Measurements from ENCODE around the gene FBXO40.
A peak's percentile ranks its signal among the peaks of the same experiment; 100 is the strongest.

The FBXO40 gene

DNA sequence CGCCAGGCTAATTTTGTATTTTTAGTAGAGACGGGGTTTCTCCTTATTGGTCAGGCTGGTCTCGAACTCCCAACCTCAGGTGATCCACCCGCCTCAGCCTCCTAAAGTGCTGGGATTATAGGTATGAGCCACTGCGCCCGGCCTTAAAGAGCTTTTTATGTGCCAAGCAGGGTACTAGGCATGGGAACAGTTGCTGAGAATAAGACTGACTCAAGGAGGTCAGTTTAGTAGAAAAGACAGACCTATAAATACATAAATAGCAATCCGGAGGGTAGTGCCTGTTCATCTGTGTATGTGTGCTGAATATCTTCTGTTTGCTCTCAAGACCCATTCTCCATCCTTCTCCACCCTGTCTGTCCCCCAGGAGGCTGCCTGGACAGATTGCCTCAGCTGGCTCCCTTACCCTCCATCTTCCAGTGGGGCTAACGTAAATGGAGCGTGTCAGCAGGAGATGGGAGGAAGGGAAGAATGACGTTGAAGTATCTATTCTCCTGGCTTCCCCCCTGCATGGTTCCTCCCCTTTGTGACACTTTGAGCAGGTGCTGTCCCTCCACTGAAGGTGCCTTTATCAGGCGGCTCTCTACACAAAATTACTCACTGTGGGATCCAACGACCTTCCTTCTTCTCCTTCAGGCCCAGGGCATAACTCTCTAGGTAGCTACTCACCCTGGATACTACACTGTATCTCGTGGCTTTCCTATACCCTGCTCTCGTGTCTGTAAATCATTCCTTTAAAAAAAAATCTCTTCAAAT, 31.1 kb downstream of the FBXO40 start:
- DNase-seq, result no peak

DNA sequence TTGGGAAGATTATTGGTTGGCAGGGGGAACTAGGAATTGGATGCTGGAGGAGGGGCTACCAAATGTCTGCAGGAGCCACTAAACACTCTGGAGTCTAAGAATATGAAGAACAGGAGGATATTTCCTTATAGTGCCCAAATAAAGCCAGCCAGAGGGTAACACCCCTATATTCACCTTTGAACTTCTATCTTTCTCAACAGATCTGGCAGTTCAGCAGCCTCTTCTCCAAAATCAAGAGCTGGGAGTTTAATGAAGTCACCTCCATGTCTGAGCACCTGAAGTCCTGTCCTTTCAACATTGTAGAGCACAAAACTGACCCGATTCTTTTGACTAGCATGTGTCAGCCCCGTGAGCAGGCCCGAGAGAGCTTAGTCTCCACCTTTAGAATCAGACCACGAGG, 33.3 kb downstream of the FBXO40 start:
- no peak for DNase-seq

DNA sequence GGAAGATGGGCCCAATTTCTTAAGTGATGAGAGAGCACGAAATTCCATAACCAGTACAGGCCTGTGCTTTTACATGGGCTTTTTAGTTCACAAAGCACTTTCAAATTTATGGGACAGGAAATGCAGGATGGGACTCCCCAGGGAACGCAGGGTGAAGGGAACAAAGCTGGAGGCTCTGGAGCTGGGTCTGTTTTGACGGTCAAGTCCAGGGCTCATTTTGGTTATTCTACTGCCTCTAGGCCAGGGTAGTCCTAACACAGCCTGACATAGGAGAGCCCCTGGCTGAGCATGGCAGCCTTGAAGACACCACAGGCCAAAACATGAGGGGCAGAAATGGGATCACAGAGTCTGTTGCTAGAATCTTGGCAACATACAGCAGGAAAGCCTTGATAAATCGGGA, 34.0 kb downstream of the FBXO40 start:
- no peak for DNase-seq

DNA sequence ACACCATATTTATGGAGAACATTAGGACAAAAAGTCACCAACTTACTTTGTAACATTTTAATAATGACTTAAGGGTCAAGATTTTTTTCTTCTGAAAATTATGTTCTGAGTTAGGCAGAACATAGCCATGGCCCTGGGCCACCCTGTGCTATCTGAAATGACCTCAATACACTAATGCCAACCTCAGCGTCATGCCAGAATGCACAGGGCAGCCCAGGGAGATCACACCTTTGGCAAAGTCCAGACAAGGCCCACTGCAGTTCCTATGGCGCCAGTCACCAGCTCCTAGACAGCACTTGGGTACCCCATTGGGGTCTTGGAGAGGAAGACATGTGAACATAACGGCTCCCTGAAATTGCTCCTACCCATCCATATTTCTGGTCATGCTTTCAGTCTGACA, 34.4 kb downstream of the FBXO40 start:
- no peak for DNase-seq

DNA sequence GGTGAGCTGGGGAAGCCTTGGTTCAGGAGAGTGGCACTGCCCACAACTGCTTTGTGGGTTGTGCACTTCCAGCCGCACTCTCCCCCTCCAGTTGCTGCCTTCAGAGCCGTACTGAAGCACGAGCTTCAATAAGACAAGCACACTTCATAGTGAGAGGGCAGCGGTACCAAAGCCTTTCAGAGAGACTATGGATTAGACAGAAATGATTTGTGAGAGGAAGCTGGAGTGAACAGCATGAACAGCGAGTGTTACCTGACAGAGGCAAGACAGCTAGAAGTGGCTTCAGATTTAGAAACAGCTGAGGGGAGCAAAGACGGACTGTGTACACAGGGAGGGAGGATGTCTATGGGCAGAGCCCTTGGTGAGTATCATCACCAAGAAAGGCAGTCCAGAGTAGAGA, 36.4 kb downstream of the FBXO40 start:
- no peak for DNase-seq

DNA sequence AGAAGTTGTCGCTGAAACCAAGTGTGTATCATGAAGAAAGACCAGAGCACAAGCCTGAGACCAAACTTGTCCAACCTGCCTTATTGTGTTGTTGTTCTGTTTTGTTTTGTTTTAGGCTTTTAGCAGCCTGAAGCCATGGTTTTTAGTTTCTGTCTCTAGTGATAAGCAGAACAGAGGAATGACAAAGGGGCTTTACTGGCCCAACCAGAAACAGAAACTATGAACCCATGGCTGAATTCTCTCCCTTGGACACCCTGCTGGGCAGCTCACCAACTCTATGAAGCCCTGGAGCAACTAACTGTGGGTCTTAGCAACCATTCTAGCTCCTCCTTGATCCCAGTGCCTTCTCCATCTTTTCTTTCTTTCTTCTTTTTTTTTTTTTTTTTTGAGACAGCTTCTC, 37.2 kb downstream of the FBXO40 start:
- no peak for DNase-seq

DNA sequence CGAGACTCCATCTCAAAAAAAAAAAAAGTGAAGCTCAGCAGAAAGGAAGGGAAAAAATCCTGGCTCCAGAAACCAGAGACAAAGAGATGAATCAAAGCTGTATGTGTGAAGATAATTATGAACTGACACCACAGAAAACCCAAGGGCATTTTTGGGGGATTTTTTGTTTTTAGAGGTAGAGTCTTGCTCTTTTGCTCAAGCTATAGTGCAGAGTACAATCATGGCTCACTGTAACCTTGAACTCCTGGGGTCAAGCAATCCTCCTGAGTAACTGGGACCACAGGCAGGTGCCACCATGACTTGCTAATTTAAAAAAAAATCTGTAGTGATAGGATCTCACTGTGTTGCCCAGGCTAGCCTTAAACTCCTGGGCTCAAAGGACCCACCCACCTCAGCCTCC, 44.7 kb downstream of the FBXO40 start:
- DNase-seq, result no peak

DNA sequence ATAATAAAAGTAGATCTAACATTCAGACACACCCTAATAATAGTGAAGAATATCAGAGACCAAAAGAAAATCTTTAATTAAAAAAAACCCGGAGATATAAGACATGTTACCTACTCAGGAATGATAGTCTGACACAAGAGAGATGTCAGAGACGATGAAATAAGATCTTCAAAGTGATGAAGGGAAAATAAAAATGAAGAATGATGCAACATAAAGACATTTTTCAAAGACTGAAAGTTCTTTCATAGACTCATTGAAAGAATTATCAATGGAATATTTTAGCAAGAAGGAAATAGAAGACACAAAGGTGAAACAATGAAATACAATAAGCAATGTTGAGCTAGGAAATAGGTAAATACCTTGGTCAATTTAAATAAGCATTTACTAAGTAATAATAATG, 47.9 kb downstream of the FBXO40 start:
- no peak for DNase-seq

DNA sequence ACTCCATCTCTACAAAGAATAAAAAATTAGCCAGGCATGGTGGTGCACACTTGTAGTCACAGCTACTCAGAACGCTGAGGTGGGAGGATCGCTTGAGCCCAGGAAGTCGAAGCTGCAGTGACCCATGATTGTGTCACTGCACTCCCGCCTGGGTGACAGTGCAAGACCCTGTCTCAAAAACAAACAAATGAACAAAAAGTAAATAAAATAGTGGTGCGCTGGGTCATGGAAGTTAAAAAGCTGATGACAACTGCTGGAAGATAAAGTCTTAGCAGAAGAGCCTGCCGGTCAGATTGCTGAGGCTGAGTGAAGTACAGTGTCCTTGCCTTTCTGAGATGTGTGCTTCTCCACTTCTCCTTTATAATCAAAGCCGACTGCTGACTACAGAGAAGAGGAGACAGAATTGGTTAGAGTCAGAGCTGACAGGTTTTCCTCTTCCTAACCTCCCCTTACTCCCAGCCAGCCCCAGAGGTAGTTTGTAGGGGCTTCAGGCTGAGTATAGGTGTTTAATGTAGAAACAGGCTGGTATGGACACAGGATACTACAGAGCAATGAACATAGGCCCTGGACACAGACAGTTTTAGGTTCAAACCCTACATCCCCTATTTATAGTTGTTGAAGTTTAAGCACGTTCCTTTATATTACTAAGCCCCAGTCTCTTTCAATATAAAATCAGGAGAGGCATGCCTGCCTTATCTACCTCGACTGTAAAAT, 49.6 kb downstream of the FBXO40 start:
- no peak for DNase-seq

DNA sequence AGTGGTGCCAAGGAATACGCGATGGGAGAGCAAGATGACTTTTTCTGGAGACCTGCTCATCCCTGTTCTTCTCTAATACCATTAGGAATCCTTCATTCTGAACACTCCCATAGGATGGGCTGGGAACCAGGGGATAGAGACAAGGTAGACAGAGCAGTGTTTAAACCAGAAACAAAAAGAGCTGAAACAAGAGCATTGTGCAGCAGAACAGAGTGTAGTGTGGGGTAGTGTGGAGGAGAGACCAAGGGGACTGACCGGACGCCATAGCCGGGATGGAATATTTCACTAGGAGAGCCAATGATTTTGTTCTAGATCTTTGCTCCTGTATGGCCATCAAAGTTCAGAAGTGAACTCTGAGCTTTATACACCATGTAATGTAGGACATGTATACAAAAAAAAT, 51.9 kb downstream of the FBXO40 start:
- DNase-seq, result no peak

DNA sequence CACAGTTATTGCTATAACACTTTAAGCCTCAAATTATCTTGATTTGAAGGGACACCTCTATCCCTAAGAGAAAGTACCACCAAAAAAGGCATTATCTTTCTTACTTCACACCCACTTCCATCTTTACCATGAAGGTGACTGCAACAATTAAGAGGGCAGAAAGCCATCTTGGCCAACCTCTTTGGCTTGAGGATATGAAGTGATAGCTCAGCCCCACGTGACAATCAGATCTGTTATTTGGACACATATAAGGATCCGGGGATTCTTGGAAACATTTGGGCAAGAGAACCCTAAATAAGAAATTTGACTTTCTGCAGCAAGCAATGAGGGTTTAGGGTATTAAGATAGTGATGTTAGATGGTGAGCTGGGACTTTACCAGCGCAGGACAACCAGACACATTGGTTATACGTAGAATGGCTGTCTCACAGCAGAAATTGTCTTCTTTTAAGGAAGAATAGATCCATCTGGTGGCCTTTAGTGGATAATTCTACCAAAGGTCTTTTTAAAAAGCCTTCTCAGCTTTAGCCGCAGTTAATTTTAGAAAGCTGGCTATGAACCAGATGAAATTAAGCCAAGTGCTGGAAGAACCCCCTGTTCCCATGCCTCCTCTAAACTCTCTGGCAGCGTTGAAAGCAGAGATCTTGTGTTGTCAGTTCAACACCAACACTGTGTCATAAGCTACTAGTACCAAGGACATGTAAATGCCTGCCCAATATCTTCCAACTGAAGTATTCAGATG, 55.2 kb downstream of the FBXO40 start:
- no peak for DNase-seq

DNA sequence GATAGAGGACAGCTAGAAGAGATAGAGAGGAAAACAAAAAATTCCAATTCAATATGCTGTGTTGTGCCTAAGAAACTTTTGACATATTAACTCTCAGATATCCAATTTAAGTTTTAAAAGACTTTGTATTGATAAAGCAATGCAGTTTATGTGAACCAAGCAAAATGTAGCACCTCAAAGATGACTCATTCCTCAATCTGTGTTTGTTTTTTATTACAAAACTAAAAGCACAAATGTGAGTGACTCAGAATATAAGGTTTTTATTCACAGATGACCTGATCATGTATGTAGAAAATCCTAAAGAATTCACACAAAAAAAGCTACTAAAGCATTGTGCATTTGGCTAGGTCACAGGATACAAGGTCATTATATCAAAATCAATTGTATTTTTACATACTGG, 56.5 kb downstream of the FBXO40 start:
- DNase-seq, result no peak

DNA sequence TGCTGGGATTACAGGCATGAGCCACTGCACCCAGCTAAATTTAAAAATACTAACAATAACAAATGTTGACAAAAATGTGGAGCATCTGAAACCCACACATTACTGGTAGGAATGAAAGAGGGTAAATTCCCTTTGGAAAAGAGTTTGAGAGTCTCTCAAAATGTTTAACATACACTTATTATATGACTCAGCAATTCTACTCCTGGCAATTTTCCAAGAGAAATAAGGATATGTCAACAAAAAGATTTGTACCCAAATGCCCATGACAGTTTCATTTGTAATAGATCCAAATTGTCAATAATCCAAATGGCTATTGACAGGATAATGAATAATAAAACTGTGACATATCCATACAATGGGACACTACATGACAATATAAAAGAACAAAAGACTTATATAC, 58.5 kb downstream of the FBXO40 start:
- DNase-seq, result no peak

DNA sequence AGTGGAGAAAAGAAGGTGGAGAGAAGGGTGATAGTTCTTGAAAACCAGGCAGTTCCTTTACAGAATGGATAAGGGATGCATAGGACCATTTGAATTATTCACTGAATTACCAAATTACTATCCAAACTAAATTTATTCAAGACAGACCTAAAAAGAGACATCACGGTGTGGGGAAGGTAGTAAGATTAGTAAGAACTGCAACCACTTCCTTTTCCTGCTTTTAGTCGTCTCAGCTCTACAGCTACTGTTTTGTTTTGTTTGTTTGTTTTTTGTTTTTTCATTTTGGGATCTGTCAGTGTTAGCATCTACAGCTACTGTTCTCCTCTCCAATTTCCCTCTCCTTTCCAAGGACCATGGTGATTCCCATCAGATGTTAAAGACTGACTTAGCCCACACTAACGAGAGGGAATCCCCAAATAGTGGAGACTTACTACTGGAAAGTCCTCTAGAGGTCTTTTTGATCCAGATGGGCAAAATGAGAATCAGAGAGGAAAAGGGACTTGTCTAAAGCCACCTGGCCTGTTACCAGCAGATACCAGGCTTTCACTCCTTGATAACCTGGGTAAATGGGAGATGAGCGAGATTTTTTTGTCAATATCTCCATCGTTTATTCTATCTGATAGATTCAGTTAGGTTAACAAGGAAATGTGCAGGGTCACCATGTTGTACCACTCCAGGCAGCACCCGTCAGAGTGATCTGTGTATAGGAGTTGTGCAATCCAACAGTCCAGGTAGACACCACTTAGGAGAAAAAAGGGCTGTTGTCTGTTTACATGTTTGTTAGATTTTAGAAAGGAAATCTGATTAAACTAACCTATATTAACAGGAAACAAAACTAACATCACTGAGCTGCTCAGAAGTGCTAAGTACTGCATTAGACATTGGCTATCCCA, 61.6 kb downstream of the FBXO40 start:
- DNase-seq, result peak; percentile 5

DNA sequence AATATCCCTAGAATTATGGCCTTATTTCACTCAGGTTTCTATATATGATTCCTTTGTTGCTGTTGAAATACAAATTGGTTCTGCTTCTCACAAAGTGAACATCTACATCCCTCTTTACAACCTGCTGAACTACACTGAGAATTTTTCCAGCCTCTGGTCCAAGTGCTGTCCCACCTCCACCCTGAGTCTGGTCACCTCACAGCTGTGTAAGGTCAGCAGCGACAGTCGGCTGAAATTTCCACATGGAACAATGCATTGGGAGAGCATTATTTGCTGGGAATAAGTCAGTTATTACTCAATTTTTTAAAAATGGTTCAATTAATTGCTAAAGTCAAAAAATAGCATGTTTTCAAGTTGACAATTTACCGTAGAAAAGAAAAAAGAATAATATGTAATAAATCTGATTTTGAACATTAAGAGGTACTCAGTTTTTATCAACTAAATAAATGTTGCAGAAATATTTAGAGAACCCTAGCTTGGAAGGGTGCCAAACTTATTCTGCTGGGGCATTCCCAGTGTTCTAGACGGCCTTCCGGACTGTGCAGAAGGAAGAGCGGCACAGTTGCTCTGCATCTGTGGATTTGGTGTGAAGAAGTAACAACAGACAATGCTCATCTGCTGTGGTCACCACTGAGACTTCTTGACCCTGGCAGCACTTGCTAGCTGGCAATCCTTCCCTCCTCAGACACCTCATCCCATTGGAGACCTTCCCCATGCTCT, 65.7 kb downstream of the FBXO40 start:
- DNase-seq, result no peak

DNA sequence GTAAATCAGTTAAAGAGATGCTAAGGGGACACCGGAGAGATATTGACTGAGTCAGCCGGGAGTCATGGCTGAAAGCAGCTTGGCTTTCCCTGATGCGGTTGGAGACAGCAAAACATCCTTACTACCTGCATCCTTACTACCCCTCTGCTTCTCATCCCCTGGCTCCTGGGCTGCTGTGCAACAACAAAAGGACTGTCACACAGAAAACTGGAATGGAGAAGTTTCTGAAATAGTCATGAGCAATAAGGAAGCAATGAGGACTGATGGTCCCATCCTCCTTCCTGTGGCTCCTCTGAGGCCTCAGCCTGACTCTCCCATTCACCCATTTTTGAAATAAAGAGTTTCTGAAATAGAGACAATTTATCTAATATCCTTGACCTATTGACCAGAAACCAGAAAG, 66.4 kb downstream of the FBXO40 start:
- peak; percentile 27 for DNase-seq

DNA sequence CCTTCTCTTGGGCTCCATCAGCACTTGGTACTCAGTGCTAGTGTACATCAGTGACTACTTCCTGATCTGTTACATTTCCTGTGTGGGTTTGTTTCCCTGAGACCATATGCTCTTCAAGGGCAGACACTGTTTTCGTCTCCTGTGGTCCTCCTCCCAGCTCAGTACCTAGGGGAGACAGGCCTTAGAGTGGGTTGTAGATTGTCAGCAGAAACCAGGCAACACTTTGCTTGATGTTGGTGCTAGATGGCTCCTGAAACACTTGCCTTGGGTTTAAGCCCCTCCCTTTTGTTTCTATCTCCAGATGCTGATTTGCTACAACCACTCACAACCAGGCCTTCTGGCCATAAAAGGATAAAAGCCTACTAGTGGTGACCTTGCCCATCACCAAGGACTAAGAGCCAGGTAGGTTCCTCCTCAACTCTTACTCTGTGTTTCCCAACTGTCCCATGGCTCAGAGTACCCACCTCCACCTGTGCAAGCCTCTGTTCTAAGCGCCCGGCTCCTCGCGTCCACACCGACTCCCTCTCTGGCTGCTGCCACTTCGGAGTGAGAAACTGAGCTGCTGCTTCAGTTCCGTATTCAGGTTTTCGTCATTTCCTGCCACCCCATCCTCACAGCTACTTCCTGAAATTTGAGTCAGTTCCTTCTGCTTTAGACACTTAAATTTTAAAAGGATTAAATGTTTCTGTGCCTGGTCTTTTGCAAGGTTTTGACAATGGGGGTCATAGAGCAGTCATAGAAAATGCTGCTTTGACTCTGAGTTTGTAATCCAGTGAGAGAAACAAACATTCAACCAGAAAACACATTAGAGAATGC, 67.4 kb downstream of the FBXO40 start, which contains the start of gene HCLS1:
HCLS1 (minus strand) TSS at position 548 of the 816 bp plus-strand sequence. CDS start 2,556 bp downstream, outside the sequence.
- DNase-seq, result peak; percentile 95

DNA sequence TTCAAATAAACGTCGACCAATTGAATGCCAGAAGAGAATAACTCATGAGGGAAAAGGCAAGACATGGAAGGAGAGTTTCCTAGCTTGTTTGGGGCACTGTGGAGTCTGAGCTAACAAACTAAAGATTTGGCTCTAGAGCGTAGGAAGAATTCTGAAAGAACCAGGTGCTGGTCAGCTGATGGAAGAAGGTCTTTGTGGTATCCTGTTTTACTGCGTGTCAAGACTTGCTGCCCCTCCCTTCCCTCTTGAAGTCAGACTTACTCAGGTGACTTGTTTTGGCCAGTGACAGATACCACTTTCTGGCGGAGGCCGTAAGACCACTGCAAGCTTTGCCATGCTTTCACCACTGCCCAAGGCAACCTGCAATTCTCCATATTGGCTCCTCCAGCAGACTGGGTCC, 68.2 kb downstream of the FBXO40 start:
- no peak for DNase-seq

DNA sequence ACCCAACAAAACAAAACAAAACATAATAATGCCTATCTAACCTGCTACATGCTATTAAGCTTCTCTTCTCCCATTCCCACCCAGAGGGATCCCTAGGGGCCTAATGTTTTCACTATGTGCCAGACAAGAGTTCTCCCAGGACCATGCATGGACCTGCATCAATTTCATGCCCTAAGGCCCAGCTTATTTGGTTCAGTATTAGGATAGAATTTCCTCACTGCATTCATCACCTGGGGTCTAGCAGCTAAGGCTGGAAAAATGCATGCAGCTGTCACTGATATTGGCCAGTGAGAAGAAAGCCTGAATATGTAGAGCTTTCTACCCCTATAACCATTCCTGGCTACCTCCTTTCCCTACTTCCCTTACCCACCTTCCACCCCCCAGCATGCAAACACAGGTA, 69.6 kb downstream of the FBXO40 start:
- DNase-seq, result no peak

DNA sequence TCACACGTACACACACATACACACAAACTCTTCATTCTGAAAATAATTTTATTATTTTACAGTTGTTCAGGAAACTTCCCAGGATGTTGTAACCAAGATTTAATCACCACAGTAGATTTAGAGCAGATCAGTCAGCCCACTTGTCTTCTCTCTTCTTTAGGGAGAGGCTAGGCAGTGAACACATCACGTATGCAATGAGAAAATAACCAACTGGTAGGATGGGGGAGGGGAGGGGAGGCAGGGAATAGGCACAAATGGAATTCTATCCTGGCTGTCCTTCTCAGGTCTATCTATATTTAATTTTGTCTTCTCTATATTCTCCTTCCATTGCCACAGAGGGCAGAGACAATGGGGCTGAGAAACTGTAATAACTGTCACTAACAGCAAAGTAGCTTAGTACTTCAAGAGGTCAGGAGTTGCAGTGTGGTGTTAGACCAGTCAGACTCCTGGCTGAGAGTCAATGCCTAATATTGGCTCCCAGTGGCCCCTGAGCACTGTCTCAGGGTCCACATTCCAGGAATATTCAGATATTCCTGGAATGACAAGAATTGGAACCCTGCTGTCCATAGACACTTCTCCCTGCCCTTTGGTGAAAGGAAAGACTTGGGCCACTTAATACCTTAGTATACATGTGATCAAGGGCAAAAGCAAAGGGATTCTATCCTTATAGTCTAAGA, 70.1 kb downstream of the FBXO40 start:
- no peak for DNase-seq

DNA sequence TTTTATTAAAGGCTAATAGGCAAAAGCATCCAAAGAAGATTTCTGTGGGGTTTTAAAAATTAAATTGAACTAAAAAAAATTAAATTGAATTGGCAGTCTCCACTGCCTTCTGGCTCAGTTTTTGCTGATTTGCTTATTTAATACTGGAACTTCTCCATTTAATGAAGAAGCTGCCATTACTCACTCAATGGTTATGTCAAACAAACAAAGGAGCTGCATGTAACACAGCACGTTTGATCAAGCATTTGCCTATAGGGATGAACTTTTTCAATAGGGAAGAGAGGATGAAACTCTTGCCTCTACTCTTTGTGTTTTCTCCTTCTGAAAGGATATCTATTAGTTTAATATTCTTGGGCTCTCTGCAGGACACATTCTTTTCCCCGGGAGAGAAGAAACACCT, 72.3 kb downstream of the FBXO40 start:
- DNase-seq, result no peak
